Brain microvascular endothelial cell (primary cell): Measurements from ENCODE around the gene PLXNA2.

Experiments used
- DNase-seq: peaks from one replicate; pipeline ENCODE4 v3.0.0-alpha.2; 2020
- H3K27ac ChIP-seq: fragments of 250-450 bp; sonication (Bioruptor Pico); 2 replicates; pipeline ENCODE4 v1.5.1; 2020; ENCODE audit warnings: mild to moderate bottlenecking, moderate library complexity
- H3K27me3 ChIP-seq: fragments of 250-450 bp; sonication (Bioruptor Pico); replicated peaks from 2 replicates; pipeline ENCODE4 v1.5.1; 2020; ENCODE audit warnings: mild to moderate bottlenecking
- H3K36me3 ChIP-seq: fragments of 250-450 bp; sonication (Bioruptor Pico); replicated peaks from 2 replicates; pipeline ENCODE4 v1.5.1; 2020; ENCODE audit warnings: mild to moderate bottlenecking
- H3K4me3 ChIP-seq: 2 replicates; pipeline ENCODE4 v1.5.1; 2011; ENCODE audit warnings: low read depth, mild to moderate bottlenecking, control low read depth, low read length, moderate library complexity
- CTCF ChIP-seq: IDR thresholded peaks from 2 replicates; pipeline ENCODE4 v1.5.1; 2011; ENCODE audit warnings: low read depth, mild to moderate bottlenecking, moderate library complexity, low read length, control low read depth, inconsistent platforms; ENCODE audit errors: missing control alignments
- in situ Hi-C: cut with HindIII; loops from 2 replicates; pipeline ENCODE4 v1.10.0; 2017; ENCODE audit warnings: low sequenced_read_pairs, low pct_ligation_motif_present

PLXNA2 gene

DNA sequence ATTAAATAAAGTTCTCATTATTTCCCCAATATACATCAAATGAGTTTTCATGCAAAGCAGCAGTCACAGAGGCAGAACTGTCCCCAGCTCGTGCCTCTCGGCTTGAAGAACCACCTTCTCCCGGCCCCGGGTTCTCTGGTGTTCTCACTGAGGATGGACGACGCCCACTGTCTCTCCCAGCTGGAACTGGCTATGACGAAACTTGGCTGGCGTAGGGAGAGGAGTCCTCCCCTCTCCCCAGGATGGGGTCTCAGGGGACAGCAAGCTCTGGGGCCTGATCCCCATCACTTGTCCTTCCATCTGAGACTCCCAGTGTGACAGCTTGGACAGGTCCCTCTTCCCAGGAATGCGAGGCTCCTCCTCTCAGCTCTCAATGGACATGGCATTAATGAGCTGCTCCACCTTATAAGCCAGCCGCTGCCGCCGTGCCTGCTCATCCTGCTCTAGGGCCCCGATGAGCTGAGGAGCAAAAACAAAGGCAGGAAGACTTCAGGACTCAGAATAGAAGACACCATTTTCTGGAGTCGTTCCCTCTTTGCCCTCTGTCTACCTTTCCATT, 217.2 kb downstream of the PLXNA2 start:
- H3K36me3 ChIP-seq: peaks cover 23% of the 10 kb centered on the region
- in situ Hi-C loops: no loop called here
- H3K4me3 ChIP-seq: no peak overlapping the region

DNA sequence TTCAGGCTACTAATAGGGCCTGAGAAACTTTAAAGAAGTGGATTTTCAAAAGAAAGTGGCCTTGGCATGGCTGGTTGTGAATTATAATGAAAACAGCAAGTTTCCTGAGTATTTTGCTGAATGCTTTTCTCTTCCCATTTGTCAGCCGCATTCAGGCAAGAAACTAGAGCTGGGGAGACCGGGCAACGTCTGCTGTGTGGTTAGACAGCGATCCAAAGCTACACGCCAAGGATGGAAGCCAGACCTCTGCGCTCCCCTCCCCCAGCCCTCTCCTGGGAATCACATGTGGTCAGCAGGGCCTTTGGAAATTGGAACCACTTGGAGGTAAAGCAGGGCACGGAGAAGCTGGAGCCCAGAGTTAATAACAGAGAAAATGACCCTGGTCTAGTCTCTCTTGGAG, 219.2 kb downstream of the PLXNA2 start:
- in situ Hi-C loops: no loop called here
- Histone ChIP-seq H3K36me3 (peaks cover 15% of the 10 kb centered on the region), H3K4me3 (no peak overlapping the region), H3K27me3 (no peaks in the 10 kb centered on the region), H3K27ac (no peak overlapping the region)
- no peak for TF ChIP-seq CTCF
- no peak for DNase-seq

More for the DNA sequence above, 217.2 kb downstream of the PLXNA2 start:
- no peak for DNase-seq
- Histone ChIP-seq H3K27me3 (no peaks in the 10 kb centered on the region), H3K27ac (no peak overlapping the region)
- TF ChIP-seq CTCF: no peak

DNA sequence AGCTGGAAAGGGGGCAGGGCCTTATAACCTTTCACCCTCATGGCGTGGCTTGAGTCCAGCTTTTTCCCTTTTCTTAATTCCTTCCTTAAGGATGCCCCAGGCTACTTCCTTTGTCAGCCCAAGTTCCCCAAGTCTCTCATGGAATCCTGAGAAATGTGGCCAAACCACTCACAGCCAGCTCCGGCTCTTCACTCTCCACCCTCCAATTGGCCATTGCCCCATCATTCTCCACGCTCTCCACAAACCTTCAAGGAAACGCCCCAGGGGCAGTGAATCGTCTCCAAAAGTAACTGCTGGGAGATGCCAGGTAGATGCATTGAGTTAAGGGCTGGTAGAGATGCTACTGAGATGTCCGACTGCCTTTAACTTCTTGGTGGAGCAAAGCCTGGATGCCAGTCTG, 219.8 kb downstream of the PLXNA2 start:
- no peak for TF ChIP-seq CTCF
- no peak overlapping the region for H3K4me3 ChIP-seq
- in situ Hi-C loops: no loop called here
- H3K27ac ChIP-seq: no peak overlapping the region
- DNase-seq: no peak
- H3K36me3 ChIP-seq: peaks cover 15% of the 10 kb centered on the region
- no peaks in the 10 kb centered on the region for H3K27me3 ChIP-seq

DNA sequence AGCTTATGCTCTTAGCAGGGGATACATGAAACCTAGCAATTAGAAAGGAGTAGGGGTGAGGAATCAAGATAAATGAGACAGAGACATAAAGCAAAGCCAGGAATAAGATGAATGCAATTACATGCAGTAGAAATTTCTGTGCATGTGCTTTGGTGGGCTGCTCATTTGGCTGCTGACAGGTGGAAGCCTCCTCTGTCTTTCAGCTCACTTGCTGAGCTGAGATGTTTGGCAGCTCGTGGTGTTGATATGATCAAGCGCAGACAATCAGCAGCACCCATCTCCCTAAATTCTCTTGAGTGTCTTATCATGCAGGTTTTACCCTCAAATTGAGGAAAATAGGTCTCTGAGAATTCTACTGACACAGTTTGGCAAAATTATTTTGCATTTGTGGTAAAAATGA, 224.9 kb downstream of the PLXNA2 start:
- Histone ChIP-seq H3K27me3 (no peaks in the 10 kb centered on the region), H3K4me3 (no peak overlapping the region), H3K27ac (no peak overlapping the region), H3K36me3 (no peaks in the 10 kb centered on the region)
- DNase-seq: no peak
- in situ Hi-C loops: no loop called here
- no peak for TF ChIP-seq CTCF

- no peak for TF ChIP-seq CTCF
These were observed 228.9 kb downstream of the PLXNA2 start for GRCh38 chr1:208015255-208015654.

GRCh38 chr1:208013210-208013609, 231.0 kb downstream of the PLXNA2 start:
- Histone ChIP-seq H3K27ac (no peak overlapping the region), H3K4me3 (no peak overlapping the region), H3K36me3 (no peaks in the 10 kb centered on the region), H3K27me3 (no peaks in the 10 kb centered on the region)
- no peak for DNase-seq
- in situ Hi-C loops: no loop called here
- no peak for TF ChIP-seq CTCF

More at GRCh38 chr1:208015255-208015654, 228.9 kb downstream of the PLXNA2 start:
- no peak for DNase-seq
- H3K27ac ChIP-seq: no peak overlapping the region
- no peaks in the 10 kb centered on the region for H3K27me3 ChIP-seq
- H3K36me3 ChIP-seq: no peaks in the 10 kb centered on the region
- no peak overlapping the region for H3K4me3 ChIP-seq
- in situ Hi-C loops: no loop called here
